K562 (cell line): Measurements from ENCODE around the gene ADIG. TPM values are rescaled to one million over a fixed set of nuclear protein-coding genes. Genes with fewer than 3 reads are reported as not detected.
A peak's percentile ranks its signal among the peaks of the same experiment; 100 is the strongest.
"Not testable (repeated sequence)": the region's sequence is repeated elsewhere in the genome, so short reads cannot be mapped to it uniquely, and the experiment has no call there.

ENCODE experiments used
- ATAC-seq: fragments of 200-7000 bp; cut with Tn5 transposase; 3 replicates; pipeline ENCODE4 v1.9.1; 2020; ENCODE audit warnings: moderate library complexity
- BruUV-seq: library from RNA; stranded (reverse); fragments of 400-500 nt; replicated peaks from 2 replicates; lab custom pipeline; 2021; lab: Mats Ljungman, UMichigan
- CTCF ChIA-PET: fragments of 300-600 bp; formaldehyde crosslinking; extraction: SDS; loops from one replicate; lab custom pipeline; 2021; ENCODE audit warnings: low intra/inter-chr PET ratio; lab: Yijun Ruan, JAX
- POLR2A ChIA-PET: fragments of 300-600, 350-650 bp; sonication (Branson Sonifier 250); formaldehyde crosslinking; extraction: SDS; loops from one replicate; lab custom pipeline; 2021; ENCODE audit warnings: antibody characterized with exemption, inconsistent platforms; lab: Yijun Ruan, JAX
- DNase-seq, 4 experiments: peaks; one replicate each; pipeline versions ENCODE4 v3.0.0 to v3.0.0-alpha.2; 2011 to 2018; ENCODE audit warnings: low spot score in 3 of 4, mixed read lengths in 3 of 4; ENCODE audit errors: extremely low read depth in 1 of 4
- FAIRE-seq: peaks from 2 replicates; lab custom pipeline; 2011; peaks lifted over from hg19 to GRCh38; lab: Jason Lieb, UNC
- H2AFZ ChIP-seq: 2 replicates; pipeline ENCODE4 v1.6.0; 2011; ENCODE audit warnings: low read depth, low read length, control low read depth, inconsistent platforms
- H3K27ac ChIP-seq: fragments of 200-600 bp; 3 replicates; pipeline ENCODE4 v1.8.0; 2011; ENCODE audit warnings: low read depth, mild to moderate bottlenecking, control low read depth, inconsistent platforms, low read length, moderate library complexity, mixed read lengths; ENCODE audit errors: extremely low read depth
- H3K27me3 ChIP-seq, 2 experiments: fragments of 300-600 bp in 1 of 2; 2 replicates in 1 of 2; 3 replicates in 1 of 2; pipeline versions ENCODE4 v1.6.0 to v1.8.0; 2011; ENCODE audit warnings: inconsistent platforms in 2 of 2, low read length in 2 of 2, mild to moderate bottlenecking in 1 of 2, mixed read lengths in 1 of 2, moderate library complexity in 1 of 2; ENCODE audit not compliant: control insufficient read depth in 2 of 2, insufficient read depth in 2 of 2
- H3K36me3 ChIP-seq: fragments of 300-600 bp; 3 replicates; pipeline ENCODE4 v1.8.0; 2011; ENCODE audit warnings: mild to moderate bottlenecking, low read length, inconsistent platforms; ENCODE audit not compliant: control insufficient read depth, insufficient read depth
- H3K4me1 ChIP-seq, 2 experiments: fragments of 200-600 bp in 1 of 2; replicated peaks in 1 of 2; 2 replicates in 1 of 2; 3 replicates in 1 of 2; pipeline versions ENCODE4 v1.5.1 to v1.8.0; 2011; ENCODE audit warnings: inconsistent platforms in 2 of 2, low read length in 2 of 2, mild to moderate bottlenecking in 1 of 2, mixed read lengths in 1 of 2, moderate library complexity in 1 of 2; ENCODE audit not compliant: control insufficient read depth in 2 of 2, insufficient read depth in 2 of 2
- H3K4me2 ChIP-seq: 2 replicates; pipeline ENCODE4 v1.6.1; 2011; ENCODE audit warnings: low read length, control low read depth, inconsistent platforms, mixed read lengths; ENCODE audit not compliant: insufficient read depth
- H3K4me3 ChIP-seq: fragments of 200-600 bp; sonication (generic), shearing (Covaris generic); 2 replicates; pipeline ENCODE4 v1.5.1; 2016; ENCODE audit warnings: control low read depth, inconsistent platforms
- H3K79me2 ChIP-seq: fragments of 200-600 bp; 3 replicates; pipeline ENCODE4 v1.8.0; 2011; ENCODE audit warnings: low read length, inconsistent platforms; ENCODE audit not compliant: control insufficient read depth, insufficient read depth
- H3K9ac ChIP-seq, 2 experiments: 2 replicates each; pipeline versions ENCODE4 v1.6.0 to v1.6.1; 2011; ENCODE audit warnings: low read depth in 2 of 2, low read length in 2 of 2, control low read depth in 1 of 2, inconsistent platforms in 1 of 2, mild to moderate bottlenecking in 1 of 2, mixed read lengths in 1 of 2; ENCODE audit not compliant: insufficient read depth in 1 of 2
- H3K9me1 ChIP-seq: one replicate; pipeline ENCODE4 v1.6.0; 2011; ENCODE audit warnings: inconsistent platforms, mild to moderate bottlenecking, low read length, moderate library complexity; ENCODE audit not compliant: control insufficient read depth, insufficient read depth
- H3K9me3 ChIP-seq: replicated peaks from 2 replicates; pipeline ENCODE4 v1.5.1; 2011; ENCODE audit warnings: low read depth, low read length, inconsistent platforms; ENCODE audit not compliant: control insufficient read depth, insufficient read depth
- H4K20me1 ChIP-seq: replicated peaks from 2 replicates; pipeline ENCODE4 v1.6.1; 2011; ENCODE audit warnings: low read length, inconsistent platforms, mixed read lengths; ENCODE audit not compliant: control insufficient read depth, insufficient read depth
- BCOR ChIP-seq: fragments of 450-650 bp; IDR thresholded peaks from 2 replicates; pipeline ENCODE4 v1.6.1; 2016
- FOXP1 ChIP-seq: sonication (generic); formaldehyde crosslinking; IDR thresholded peaks from 2 replicates; pipeline ENCODE4 v1.8.0; 2022; ENCODE audit warnings: mild to moderate bottlenecking, missing genetic modification reagents
- KDM1A ChIP-seq, 2 experiments: fragments of 450-650 bp; IDR thresholded peaks; 2 replicates each; pipeline ENCODE4 v1.6.1; 2016; ENCODE audit warnings: mild to moderate bottlenecking in 2 of 2
- RBM25 ChIP-seq: fragments of 200-400 bp; formaldehyde crosslinking; IDR thresholded peaks from 2 replicates; pipeline ENCODE4 v1.6.1; 2018; ENCODE audit warnings: low read length, low read depth, moderate library complexity; ENCODE audit not compliant: severe bottlenecking
- SMARCA5 ChIP-seq: fragments of 450-650 bp; IDR thresholded peaks from 2 replicates; pipeline ENCODE4 v1.6.1; 2016
- SNIP1 ChIP-seq: fragments of 450-650 bp; IDR thresholded peaks from 2 replicates; pipeline ENCODE4 v1.7.1; 2017; ENCODE audit warnings: low read depth, mild to moderate bottlenecking
- ZFP36 ChIP-seq: fragments of 150-350 bp; IDR thresholded peaks from 2 replicates; pipeline ENCODE4 v1.6.1; 2018; ENCODE audit warnings: low read length, low read depth; ENCODE audit not compliant: partially characterized antibody
- WGBS: fragments of 100-300 bp; shearing (Covaris generic); methylation state at CpG from one replicate; pipeline ENCODE4 v1.1.6; 2016; ENCODE audit warnings: low coverage, mixed read lengths; ENCODE audit not compliant: insufficient coverage; ENCODE audit errors: missing lambda C conversion rate; 5-methylcytosine and 5-hydroxymethylcytosine counted together
- in situ Hi-C: fragments of 300-500 bp; cut with MboI; formaldehyde crosslinking; loops from 4 replicates; pipeline ENCODE4 v1.15.0; 2018; ENCODE audit warnings: inconsistent platforms, mixed read lengths
- intact Hi-C: fragments of 100-400 bp; cut with micrococcal nuclease; formaldehyde crosslinking; loops from 2 replicates; pipeline ENCODE4 v1.14.2; 2022
- polyA plus RNA-seq, 8 experiments: library from polyadenylated mRNA; depleted of rRNA in 4 of 8; stranded (reverse) in 5 of 8; unstranded in 3 of 8; fragments of >200 nt; fragmentation: Nextera tagmentation in 2 of 8; fragmentation: Illumina TruSeq in 1 of 8; extraction: Ambion mirVana in 2 of 8; extraction: Trizol in 1 of 8; gene quantifications; 2 replicates each; pipeline versions ENCODE4 v1.2.1 to v1.2.3, GENCODE V29; 2011 to 2014; ENCODE audit warnings: inconsistent platforms in 1 of 8, missing spikeins in 1 of 8
- total RNA-seq, 7 experiments: library from RNA; depleted of rRNA in 6 of 7; stranded (reverse); fragments of >200 nt in 6 of 7; fragmentation: Illumina TruSeq in 2 of 7; extraction: Trizol in 2 of 7; gene quantifications; 2 replicates each; pipeline versions ENCODE4 v1.2.1 to v1.2.3, GENCODE V29; 2011 to 2021; ENCODE audit warnings: low replicate concordance in 1 of 7
- TF ChIP-seq, protein P1 (sequence below): fragments of 250-450 bp; sonication (Bioruptor Pico); IDR thresholded peaks from 2 replicates; pipeline ENCODE4 v1.8.0; 2021; ENCODE audit warnings: moderate library complexity, mild to moderate bottlenecking, inconsistent platforms

Gene ADIG
- total and polyA plus RNA-seq, 9 of the 15 experiments (the other 6 are each of a cell fraction or from before 2014, with no cell fraction given) = not detected

GRCh38 chr20:38591474-38592410 is 10.7 kb downstream of the ADIG start:
- Histone ChIP-seq H3K4me2 (no peak overlapping the region; the same call in 1 of the 2 replicates), H3K4me3 (no peak overlapping the region), H3K9me1 (no peaks in the 10 kb centered on the region), H3K27me3 (peaks cover 18 to 51% of the 10 kb centered on the region in 2 experiments; a peak in 4 of 5 replicates), H3K9me3 (no peaks in the 10 kb centered on the region), H3K9ac (no peak overlapping the region), H3K79me2 (no peaks in the 10 kb centered on the region), H2AFZ (no peak overlapping the region), H3K27ac (no peak overlapping the region), H4K20me1 (no peaks in the 10 kb centered on the region), H3K36me3 (no peaks in the 10 kb centered on the region), H3K4me1 (peaks cover 0 to 5% of the 10 kb centered on the region in 2 experiments; a peak in 3 of 5 replicates)
- 0 out of 4 replicates have a peak, but pooled peaks of 1 of the 2 experiments have one; percentile 10 for TF ChIP-seq KDM1A (IDR thresholded peaks at IDR 0.05)
- TF ChIP-seq BCOR = peak; percentile 74; the same call in 1 of the 2 replicates
- TF ChIP-seq FOXP1 (CRISPR knock-in tag) = no peak
- peak; percentile 79 for TF ChIP-seq ZFP36
- no peak for TF ChIP-seq SNIP1
- TF ChIP-seq, protein P1, sequence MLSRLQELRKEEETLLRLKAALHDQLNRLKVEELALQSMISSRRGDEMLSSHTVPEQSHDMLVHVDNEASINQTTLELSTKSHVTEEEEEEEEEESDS (CRISPR knock-in tag) = no peak
- peak; percentile 92 for TF ChIP-seq RBM25
- TF ChIP-seq SMARCA5 = 0 out of 2 replicates have a peak, but pooled peaks have one; percentile 30
- FAIRE-seq (no peak), DNase-seq (no peak), ATAC-seq (peak; percentile 53; the same call in 2 of the 3 replicates)
- in situ Hi-C loops (no loop called here), intact Hi-C loops (no loop called here)
- ChIA-PET CTCF (no interaction called here), POLR2A (interaction anchor here (0.6 kb wide), 1 partner anchor 14 kb away, joined by 3 read pairs; no protein-coding TSS in a partner anchor)
- WGBS = 16% methylated on average over 21 of the region's 21 CpGs
- BruUV-seq = no TSS peak

DNA sequence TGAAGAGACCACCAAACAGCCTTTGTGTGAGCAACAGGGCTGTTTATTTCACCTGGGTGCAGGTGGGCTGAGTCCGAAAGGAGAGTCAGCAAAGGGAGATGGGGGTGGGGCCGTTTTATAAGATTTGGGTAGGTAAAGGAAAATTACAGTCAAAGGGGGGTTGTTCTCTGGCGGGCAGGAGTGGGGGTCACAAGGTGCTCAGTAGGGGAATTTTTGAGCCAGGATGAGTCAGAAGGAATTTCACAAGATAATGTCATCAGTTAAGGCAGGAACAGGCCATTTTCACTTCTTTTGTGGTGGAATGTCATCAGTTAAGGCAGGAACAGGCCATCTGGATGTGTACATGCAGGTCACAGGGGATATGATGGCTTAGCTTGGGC is 11.4 kb downstream of the ADIG start:
- ATAC-seq, FAIRE-seq, H3K9me3 ChIP-seq, H3K79me2 ChIP-seq, H2AFZ ChIP-seq, in situ Hi-C loops, H3K27ac ChIP-seq, H3K36me3 ChIP-seq, DNase-seq, intact Hi-C loops, BruUV-seq, H3K4me1 ChIP-seq, H4K20me1 ChIP-seq, H3K4me2 ChIP-seq, H3K9ac ChIP-seq, CTCF ChIA-PET, H3K9me1 ChIP-seq, H3K4me3 ChIP-seq: not testable (repeated sequence)
- POLR2A ChIA-PET = interaction anchor here (0.6 kb wide), 1 partner anchor 14 kb away, joined by 3 read pairs; no protein-coding TSS in a partner anchor
- peaks cover 13 to 51% of the 10 kb centered on the region in 2 experiments; a peak in 4 of 5 replicates for H3K27me3 ChIP-seq
- WGBS = 4% methylated on average over 2 of the region's 3 CpGs

DNA sequence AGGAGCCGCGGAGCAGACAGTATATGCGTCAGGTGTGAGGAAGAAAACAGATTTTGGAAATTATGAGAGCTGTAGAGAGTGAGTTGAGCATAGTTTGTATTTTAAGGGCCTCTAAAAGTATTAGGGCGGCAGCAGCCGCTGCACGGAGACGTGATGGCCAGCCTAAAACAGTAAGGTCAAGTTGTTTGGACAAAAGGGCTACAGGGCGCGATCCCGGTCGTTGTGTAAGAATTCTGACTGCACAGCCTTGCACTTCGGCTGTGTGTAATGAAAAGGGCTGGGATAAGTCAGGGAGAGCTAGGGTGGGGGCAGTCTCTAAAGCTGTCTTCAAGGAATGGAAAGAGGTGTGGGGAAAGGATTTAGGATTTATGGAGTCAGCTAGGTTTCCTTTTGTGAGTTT is 13.3 kb downstream of the ADIG start:
- H3K79me2 ChIP-seq, in situ Hi-C loops, FAIRE-seq, H3K4me2 ChIP-seq, H2AFZ ChIP-seq, POLR2A ChIA-PET, ATAC-seq, H3K9me3 ChIP-seq, H4K20me1 ChIP-seq, H3K27ac ChIP-seq, BruUV-seq, intact Hi-C loops, H3K4me1 ChIP-seq, H3K36me3 ChIP-seq, H3K9me1 ChIP-seq, H3K4me3 ChIP-seq, H3K9ac ChIP-seq, CTCF ChIA-PET, DNase-seq: not testable (repeated sequence)
- 20% methylated on average over 12 of the region's 12 CpGs for WGBS
- H3K27me3 ChIP-seq = peaks cover 13 to 36% of the 10 kb centered on the region in 2 experiments; a peak in 4 of 5 replicates
